ENCODE measurements around the gene RXRB.

RXRB gene

GRCh38 chr6:33195304-33196165 is 4.9 kb downstream of the RXRB start:
- TF ChIP-seq GATA1 (IDR thresholded peaks at IDR 0.05; ENCODE audit: low read depth, low read length) (no peak), POLR2A (IDR thresholded peaks at IDR 0.05; ENCODE audit: low read length) (no peak)
- peak; percentile 10 to 17 for DNase-seq

- TF ChIP-seq POLR2A (IDR thresholded peaks at IDR 0.05; ENCODE audit: low read length) (no peak), GATA1 (IDR thresholded peaks at IDR 0.05; ENCODE audit: low read depth, low read length) (no peak)
- DNase-seq, result no peak
These were observed 6.0 kb downstream of the RXRB start for GRCh38 chr6:33194431-33194979.

DNA sequence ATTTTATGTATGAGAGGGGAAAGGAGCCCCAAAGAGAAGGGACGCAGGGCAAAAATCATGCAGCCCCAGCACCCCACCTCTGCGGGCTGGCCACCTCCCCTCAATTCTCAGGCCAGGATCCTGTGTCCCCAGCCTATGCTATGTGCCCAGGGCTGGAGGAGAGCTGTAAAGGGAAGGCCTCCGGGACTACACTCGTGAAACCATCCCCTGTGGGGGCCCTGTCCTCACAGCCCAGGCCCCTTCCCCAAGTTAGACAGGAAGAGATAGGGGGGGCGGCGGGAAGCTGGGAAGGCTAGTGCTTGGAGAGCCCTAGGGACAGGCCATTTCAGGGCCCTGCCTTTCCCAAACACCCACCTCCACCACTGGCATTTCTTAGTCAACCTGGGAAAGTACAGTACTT is 6.8 kb downstream of the RXRB start:
- TF ChIP-seq GATA1 (IDR thresholded peaks at IDR 0.05; ENCODE audit: low read depth, low read length) (no peak), POLR2A (IDR thresholded peaks at IDR 0.05; ENCODE audit: low read length) (no peak)
- no peak for DNase-seq

DNA sequence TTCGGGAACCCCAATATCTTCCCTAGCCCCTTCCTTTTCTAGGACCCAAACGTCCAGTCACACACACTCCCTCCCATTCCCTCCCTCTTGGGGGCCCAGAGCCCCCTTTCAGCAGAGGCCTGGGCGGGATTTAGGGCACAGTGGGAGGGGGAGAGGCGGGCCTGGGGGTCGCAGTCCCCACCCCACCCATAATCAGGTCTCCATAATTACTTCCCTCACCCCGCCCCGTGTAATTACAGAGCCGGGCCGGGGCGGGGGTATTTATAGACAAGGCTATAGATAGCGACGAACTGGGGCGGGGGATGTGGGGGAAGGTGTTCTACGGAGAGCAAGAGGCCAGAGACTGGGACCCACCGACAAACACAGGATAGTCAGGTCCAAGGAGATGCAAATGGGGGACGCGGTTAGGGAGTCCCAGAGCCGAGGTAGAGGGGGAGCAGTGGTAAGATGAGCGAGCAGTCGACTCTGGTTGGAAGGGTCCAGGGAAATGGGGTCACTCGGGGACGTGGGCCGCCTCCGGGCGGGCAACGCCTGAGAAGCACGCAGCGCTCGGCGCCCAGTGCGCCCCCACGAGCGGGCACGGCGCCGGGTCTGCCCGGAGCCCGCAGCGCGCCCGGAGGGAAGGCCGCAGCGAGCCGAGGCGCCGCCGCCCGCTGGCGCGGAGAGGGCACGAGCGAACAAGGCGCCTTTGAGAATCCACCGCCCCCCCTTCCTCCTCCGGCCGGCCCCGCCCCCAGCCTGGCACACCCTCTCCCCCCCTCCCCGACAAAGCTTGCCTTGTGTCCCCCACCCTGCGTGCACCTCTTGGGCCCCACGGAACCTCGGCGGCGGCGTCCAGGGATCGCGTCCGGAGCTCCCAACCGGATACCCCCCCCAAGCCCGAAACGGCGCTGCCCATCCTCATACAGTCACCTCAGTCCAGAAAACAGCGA is 7.5 kb downstream of the RXRB start:
- no peak for TF ChIP-seq POLR2A (IDR thresholded peaks at IDR 0.05; ENCODE audit: low read length)
- TF ChIP-seq GATA1 (IDR thresholded peaks at IDR 0.05; ENCODE audit: low read depth, low read length), result no peak
- peak in 1 of 2 experiments; percentile 10 for DNase-seq

DNA sequence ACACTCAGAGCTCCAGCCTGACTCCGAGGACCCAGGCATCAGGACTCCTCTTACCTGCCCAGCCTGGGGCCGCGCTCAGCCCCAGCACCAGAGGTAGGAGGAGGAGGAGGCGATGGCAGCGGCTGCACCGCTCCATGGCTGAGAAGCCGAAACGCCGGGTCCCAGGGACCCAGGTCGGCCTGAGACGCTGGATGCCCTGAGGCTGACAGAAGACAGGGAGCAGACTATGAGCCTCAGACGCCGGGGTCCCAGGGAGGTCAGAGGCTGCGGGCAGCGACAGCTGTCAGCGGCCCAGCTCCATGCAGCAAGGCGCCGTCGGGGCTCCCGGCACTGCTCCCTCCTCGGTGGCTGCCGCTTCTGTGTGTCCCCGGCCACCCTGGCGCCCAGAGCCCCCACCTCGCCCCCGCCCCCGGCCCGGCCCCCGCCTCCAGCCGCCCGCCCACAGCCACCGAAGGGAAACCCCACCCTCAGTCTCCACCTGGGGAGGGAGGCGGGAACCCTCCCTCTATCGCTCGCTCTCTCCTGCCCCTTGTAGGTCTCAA is 8.3 kb downstream of the RXRB start, which contains the start of gene COL11A2:
TSS of gene COL11A2 (minus strand) at position 363 of the 542 bp plus-strand sequence. CDS start at position 136, 227 bp downstream.
- no peak for DNase-seq
- TF ChIP-seq GATA1 (IDR thresholded peaks at IDR 0.05; ENCODE audit: low read depth, low read length) (no peak), POLR2A (IDR thresholded peaks at IDR 0.05; ENCODE audit: low read length) (no peak)

GRCh38 chr6:33191383-33192104 is 8.9 kb downstream of the RXRB start:
- TF ChIP-seq POLR2A (IDR thresholded peaks at IDR 0.05; ENCODE audit: low read length) (no peak), GATA1 (IDR thresholded peaks at IDR 0.05; ENCODE audit: low read depth, low read length) (no peak)
- no peak for DNase-seq

GRCh38 chr6:33190504-33191107 is 9.9 kb downstream of the RXRB start:
- TF ChIP-seq GATA1 (IDR thresholded peaks at IDR 0.05; ENCODE audit: low read depth, low read length) (no peak), POLR2A (IDR thresholded peaks at IDR 0.05; ENCODE audit: low read length) (no peak)
- DNase-seq, result no peak

DNA sequence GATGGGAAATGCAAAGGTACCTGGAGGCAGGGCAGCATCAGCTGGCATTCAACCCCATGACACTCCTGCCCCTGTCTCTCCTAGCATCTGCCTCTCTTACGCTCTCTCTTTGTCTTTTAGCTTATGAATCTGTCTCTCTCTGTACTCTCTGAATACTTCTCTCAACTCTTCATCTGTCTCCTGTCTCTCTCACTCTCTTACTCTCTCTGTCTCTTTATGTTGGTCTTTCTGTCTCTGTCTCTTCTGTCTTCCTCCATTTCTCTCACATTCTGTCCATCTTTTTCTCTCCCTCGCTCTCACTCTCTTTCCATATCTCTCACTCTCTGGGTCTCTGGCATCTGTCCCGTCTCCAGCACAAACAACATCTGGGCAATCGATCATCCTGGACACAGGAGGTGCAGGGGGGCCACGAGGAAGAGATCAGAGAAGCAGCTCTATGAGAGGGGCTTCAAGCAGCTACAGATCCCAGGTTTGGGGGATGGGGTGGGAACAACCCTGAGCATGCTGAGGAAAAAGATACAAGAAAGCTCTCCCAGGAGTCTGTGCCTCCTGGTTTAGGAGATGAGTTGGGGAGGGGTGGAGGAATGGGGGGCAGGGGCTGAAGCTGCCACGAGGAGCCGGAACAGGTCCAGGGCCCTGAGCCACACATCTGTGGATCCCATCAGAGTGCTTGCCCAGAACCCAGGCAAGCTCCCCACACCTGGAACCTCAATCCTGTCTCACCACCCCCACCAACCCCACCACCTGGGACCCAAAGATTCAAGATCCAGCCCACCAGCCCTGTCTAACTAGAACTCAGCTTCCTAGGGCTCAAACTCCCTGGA is 10.6 kb downstream of the RXRB start:
- TF ChIP-seq POLR2A (IDR thresholded peaks at IDR 0.05; ENCODE audit: low read length) (no peak), GATA1 (IDR thresholded peaks at IDR 0.05; ENCODE audit: low read depth, low read length) (no peak)
- no peak for DNase-seq

- no peak for DNase-seq
- TF ChIP-seq GATA1 (IDR thresholded peaks at IDR 0.05; ENCODE audit: low read depth, low read length) (no peak), POLR2A (IDR thresholded peaks at IDR 0.05; ENCODE audit: low read length) (no peak)
These were observed 11.3 kb downstream of the RXRB start for GRCh38 chr6:33189164-33189563.

DNA sequence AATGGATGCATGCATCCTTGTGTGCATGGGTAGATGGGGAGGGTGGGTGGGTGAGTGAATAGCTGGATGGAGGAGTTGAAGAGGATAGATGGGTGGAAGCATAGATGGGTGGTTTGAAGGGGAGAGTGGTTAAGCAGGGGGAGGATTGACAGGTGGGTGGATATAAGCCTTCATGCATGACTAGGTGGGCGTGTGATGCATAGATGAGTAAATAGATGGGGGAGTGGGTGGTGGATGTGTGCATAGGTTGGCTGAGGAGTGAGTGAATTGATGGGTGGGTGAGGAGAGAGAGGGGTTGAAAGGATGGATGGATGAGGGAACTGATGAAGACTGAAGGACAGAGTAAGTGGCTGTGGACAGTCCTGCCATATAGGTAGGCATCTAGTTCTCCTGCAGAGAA is 12.7 kb downstream of the RXRB start:
- DNase-seq, result no peak
- no peak for TF ChIP-seq GATA1 (IDR thresholded peaks at IDR 0.05; ENCODE audit: low read depth, low read length)
- TF ChIP-seq POLR2A (IDR thresholded peaks at IDR 0.05; ENCODE audit: low read length), result no peak

- DNase-seq, result no peak
- no peak for TF ChIP-seq POLR2A (IDR thresholded peaks at IDR 0.05; ENCODE audit: low read length)
- TF ChIP-seq GATA1 (IDR thresholded peaks at IDR 0.05; ENCODE audit: low read depth, low read length), result no peak
These were observed 14.7 kb downstream of the RXRB start for GRCh38 chr6:33185654-33186187.

DNA sequence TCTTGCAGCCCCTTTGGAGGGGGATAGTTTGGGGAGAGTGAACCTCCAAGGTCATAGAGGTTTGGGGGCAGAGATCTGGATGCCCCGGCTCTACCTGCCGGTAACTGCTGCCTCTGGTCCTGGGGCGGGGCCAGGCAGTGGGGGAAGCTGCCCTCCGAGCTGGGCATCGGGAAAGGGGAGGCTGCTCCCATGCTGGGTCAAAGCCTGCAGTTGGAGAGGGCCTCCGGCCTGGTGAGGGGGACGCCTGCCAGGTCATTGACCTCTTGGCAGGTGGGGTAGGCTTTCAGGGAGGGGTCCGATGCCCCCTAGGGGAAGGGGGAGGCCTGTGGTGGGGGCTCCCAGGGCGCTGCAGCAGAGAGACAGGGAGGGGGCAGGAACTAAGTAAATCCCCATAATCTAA is 15.3 kb downstream of the RXRB start:
- no peak for TF ChIP-seq GATA1 (IDR thresholded peaks at IDR 0.05; ENCODE audit: low read depth, low read length)
- no peak for TF ChIP-seq POLR2A (IDR thresholded peaks at IDR 0.05; ENCODE audit: low read length)
- DNase-seq, result no peak
